Skeletal muscle tissue (tissue), 4 donors: Measurements from ENCODE around the gene COX8C. TPM values are rescaled to one million over a fixed set of nuclear protein-coding genes. Genes with fewer than 3 reads are reported as not detected.

Experiments used
- H3K27ac ChIP-seq: one replicate; pipeline ENCODE4 v1.7.0; 2013; ENCODE audit warnings: mild to moderate bottlenecking, low read depth, low read length, inconsistent platforms
- H3K27me3 ChIP-seq, 3 donors: one replicate each; pipeline ENCODE4 v1.7.0; 2013; ENCODE audit warnings: low read length in 3 of 3; ENCODE audit not compliant: control insufficient read depth in 3 of 3, insufficient read depth in 3 of 3
- H3K36me3 ChIP-seq, 3 donors: one replicate each; pipeline ENCODE4 v1.7.0; 2013; ENCODE audit warnings: low read length in 3 of 3; ENCODE audit not compliant: control insufficient read depth in 3 of 3, insufficient read depth in 3 of 3
- H3K4me1 ChIP-seq, 3 donors: one replicate each; pipeline ENCODE4 v1.7.0; 2013; ENCODE audit warnings: low read length in 3 of 3, mild to moderate bottlenecking in 3 of 3; ENCODE audit not compliant: control insufficient read depth in 3 of 3, insufficient read depth in 3 of 3
- H3K4me3 ChIP-seq, 3 donors: one replicate each; pipeline ENCODE4 v1.7.0; 2013; ENCODE audit warnings: low read length in 3 of 3
- H3K9ac ChIP-seq, 3 donors: one replicate each; pipeline ENCODE4 v1.7.0; 2013; ENCODE audit warnings: low read length in 3 of 3, mild to moderate bottlenecking in 3 of 3, moderate library complexity in 2 of 3, low read depth in 1 of 3
- H3K9me3 ChIP-seq, 3 donors: one replicate each; pipeline ENCODE4 v1.7.0; 2013; ENCODE audit warnings: low read length in 3 of 3; ENCODE audit not compliant: control insufficient read depth in 3 of 3
- total RNA-seq: library from RNA; depleted of rRNA; stranded (reverse); fragments of >200 nt; gene quantifications from one replicate; pipeline ENCODE4 v1.2.3, GENCODE V29; 2014
- donor health status: Osteomylitis.

COX8C gene
- total RNA-seq, 1 donor from 2014 or later = not detected

DNA sequence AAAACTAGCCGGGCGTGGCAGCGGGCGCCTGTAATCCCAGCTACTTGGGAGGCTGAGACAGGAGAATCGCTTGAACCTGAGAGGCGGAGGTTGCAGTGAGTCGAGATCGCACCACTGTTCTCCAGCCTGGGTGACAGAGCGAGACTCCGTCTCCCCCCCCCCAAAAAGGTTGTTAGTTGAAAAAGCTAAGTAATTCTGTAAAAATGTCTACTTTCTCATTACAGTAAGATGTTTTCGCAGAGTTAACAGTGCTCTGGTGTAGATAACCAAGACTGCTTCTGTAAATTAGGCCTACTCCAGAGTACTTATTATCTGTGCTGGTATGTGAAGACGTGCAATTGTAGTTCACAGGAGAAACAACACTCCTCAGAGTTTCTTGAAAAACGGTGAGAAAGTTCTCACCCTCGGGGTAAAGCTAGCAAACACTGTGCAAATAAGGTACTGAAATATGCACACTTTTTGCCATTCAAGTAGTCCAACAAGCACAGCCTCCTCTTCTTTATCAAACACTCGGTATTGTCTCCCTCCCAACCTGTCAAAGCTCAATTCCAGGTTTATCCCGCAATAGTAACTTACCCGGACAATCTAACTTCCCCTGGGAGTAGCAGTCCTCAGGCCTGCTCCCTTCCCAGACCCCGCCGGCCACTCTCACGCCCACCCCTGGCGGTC is 15.1 kb upstream of the COX8C start:
- H3K36me3 ChIP-seq = peaks cover 0 to 2% (median 0%) of the 10 kb centered on the region in 3 donors
- peaks cover 12 to 33% (median 21%) of the 10 kb centered on the region in 3 donors for H3K4me1 ChIP-seq
- H3K27me3 ChIP-seq = no peaks in the 10 kb centered on the region
- peak overlapping the region; percentile 77 to 88 (median 85) for H3K4me3 ChIP-seq
- H3K9me3 ChIP-seq = no peaks in the 10 kb centered on the region
- H3K27ac ChIP-seq = peak overlapping the region; percentile 95
- peak overlapping the region; percentile 78 to 91 (median 85) for H3K9ac ChIP-seq

DNA sequence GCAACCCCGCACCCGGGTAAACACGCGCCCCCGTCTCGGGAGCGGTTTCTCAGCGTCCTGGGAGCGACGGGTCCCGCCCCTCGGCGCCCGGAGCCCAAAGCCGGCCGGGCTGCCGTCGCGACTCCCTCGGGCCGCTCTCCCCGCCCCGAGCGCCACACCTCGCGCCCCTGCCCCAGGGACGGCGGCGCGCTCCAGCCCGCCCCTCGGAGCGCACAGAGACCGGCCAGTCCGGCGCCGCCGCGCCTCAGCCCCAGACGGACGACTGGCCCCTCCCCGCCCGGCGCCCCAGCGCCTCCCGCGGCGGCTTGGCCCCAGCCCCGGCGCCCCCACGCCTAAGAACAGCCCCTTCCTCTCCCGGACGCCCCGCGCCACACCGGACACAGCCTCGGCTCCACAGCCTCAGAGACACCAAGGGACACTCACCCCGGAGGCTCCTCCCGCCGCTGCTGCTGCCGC is 14.6 kb upstream of the COX8C start:
- Histone ChIP-seq H3K9me3 (peaks cover 0 to 3% (median 2%) of the 10 kb centered on the region in 3 donors), H3K36me3 (peaks cover 0 to 5% (median 2%) of the 10 kb centered on the region in 3 donors), H3K27ac (peak overlapping the region; percentile 95), H3K27me3 (no peaks in the 10 kb centered on the region), H3K4me1 (peaks cover 12 to 33% (median 21%) of the 10 kb centered on the region in 3 donors), H3K4me3 (peak overlapping the region; percentile 77 to 88 (median 85)), H3K9ac (peak overlapping the region; percentile 78 to 91 (median 85))

DNA sequence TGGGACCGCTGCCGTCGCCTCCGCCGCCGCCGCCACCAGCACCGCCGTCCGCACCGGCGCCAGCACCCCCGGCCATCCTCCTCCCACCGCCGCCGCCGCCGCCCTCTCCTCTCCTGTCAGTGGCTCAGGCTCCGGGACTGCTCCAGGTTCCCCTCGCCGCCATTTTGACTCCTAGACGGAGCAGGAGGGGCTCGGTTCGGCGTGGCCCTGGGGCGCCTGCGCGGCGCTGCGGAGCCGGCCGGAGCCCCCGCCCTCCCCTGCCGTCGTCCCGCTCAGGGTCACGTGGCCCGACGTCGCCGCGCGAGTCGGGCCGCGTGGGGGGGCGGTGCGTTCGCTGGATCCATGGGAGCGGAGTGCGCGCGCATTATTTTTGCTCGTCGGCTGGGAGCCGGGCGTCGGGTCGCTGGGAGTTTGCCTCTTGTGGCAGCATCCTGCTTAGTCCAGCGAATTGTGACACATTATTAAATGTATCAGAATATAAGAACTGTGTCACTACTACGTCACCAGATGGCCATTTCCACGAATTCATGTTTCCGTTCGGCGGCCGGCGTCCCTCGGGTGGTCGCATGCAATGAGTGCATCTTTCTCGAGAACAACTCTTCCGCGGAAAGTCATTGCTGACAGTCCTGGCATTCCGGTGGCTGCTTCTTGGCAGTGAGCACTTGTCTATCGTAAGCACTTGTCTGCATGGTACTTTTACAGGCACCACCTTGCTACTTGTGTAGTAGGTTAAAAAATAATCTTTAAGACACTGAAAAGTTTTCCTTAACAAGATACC is 13.9 kb upstream of the COX8C start, which contains the start of gene BTBD7:
Gene BTBD7, minus strand, starts transcription at position 184 of the 778 bp plus-strand sequence. CDS start 36,985 bp downstream, outside the sequence.
- peaks cover 12 to 33% (median 21%) of the 10 kb centered on the region in 3 donors for H3K4me1 ChIP-seq

DNA sequence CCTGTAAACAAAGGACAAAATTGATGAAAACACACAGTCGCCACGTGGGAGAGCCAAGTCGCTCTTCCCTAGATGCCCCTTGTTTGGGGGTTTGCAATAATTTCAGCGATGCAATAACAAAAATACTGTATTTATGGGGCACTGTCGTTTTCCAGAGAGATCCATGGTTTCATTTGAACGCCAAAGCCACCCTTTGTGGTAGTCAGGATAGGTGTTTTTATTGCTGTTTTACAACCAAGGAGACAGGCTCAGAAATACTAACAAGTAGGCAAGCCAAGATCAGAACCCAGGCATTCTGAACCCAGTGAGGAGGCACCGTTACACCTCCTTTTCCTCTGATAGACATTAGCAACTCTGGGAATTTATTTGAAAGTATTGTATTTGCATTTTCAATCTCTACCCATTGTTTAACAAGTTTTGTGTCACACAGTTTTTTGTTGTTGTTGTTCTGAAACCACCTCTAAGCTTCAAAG is 13.3 kb upstream of the COX8C start:
- Histone ChIP-seq H3K9ac (peak overlapping the region; percentile 86 to 91 (median 89)), H3K27ac (peak overlapping the region; percentile 95), H3K9me3 (peaks cover 0 to 4% (median 3%) of the 10 kb centered on the region in 3 donors), H3K4me1 (peaks cover 12 to 33% (median 21%) of the 10 kb centered on the region in 3 donors), H3K36me3 (peaks cover 0 to 6% (median 5%) of the 10 kb centered on the region in 3 donors), H3K27me3 (no peaks in the 10 kb centered on the region), H3K4me3 (peak overlapping the region; percentile 85 to 98 (median 88))

More for the DNA sequence above, 13.9 kb upstream of the COX8C start, which contains the start of gene BTBD7:
- Histone ChIP-seq H3K4me3 (peak within 1 kb of the TSS; percentile 85 to 98 (median 88)), H3K27me3 (no peaks in the 10 kb centered on the region), H3K36me3 (peaks cover 0 to 6% (median 5%) of the 10 kb centered on the region in 3 donors), H3K9ac (peak within 1 kb of the TSS; percentile 86 to 91 (median 89)), H3K9me3 (peaks cover 0 to 4% (median 3%) of the 10 kb centered on the region in 3 donors), H3K27ac (peak within 1 kb of the TSS; percentile 95)

DNA sequence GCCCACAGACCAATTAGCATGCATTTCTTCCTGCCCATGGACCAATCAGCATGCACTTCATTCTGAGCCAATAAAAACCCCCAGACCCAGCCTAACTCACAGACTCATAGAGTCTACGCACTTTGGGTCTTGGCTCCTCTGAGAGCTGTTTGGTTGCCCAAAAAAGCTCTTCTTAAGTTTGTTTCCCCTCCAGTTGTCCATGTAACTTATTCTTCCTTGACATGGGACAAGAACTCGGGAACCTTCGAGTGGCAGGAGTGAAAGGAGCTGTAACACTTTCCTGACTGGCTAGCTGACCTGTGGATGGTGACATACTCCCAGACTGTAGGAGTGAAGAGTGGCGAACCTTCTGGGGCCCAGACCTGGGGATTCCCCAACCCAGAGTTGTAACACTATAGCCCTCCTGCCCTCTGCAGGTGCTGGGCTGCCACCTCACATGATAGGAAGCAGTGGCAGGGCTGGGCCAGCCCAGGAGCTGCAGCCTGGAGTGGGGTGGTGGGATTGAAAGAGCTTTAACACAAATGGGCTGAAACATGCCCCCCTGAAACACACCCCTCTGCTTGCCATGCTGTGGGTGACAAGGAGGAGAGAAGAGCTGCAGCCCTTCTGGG is 9.7 kb upstream of the COX8C start:
- no peak overlapping the region for H3K4me3 ChIP-seq
- peaks cover 0 to 6% (median 5%) of the 10 kb centered on the region in 3 donors for H3K36me3 ChIP-seq
- H3K4me1 ChIP-seq = peaks cover 5 to 11% (median 9%) of the 10 kb centered on the region in 3 donors
- H3K9ac ChIP-seq = no peak overlapping the region
- no peaks in the 10 kb centered on the region for H3K27me3 ChIP-seq
- no peak overlapping the region for H3K27ac ChIP-seq
- peaks cover 0 to 4% (median 3%) of the 10 kb centered on the region in 3 donors for H3K9me3 ChIP-seq

DNA sequence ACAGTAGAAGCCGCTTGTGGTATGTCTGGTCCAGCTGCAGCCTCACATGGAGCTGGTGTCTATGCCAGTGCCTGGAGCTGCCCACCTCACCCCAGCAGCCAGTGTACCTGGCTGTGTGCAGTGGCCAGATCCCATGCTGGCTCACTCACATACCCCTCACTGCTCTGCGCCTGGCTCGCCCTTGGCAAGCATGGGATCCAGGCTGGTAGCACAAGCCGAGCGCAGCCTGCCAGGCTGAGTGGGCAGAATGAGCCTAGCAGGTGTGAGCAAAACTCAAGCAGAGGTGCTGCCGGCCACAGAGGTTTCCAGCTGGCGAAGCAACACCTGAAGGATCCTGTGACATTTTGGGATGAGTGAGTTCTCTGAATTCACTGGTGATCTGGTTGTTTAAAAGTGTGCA is 9.1 kb upstream of the COX8C start:
- peaks cover 0 to 6% (median 5%) of the 10 kb centered on the region in 3 donors for H3K36me3 ChIP-seq
- no peak overlapping the region for H3K27ac ChIP-seq
- H3K4me1 ChIP-seq = peaks cover 5 to 11% (median 9%) of the 10 kb centered on the region in 3 donors
- H3K9ac ChIP-seq = no peak overlapping the region
- no peaks in the 10 kb centered on the region for H3K27me3 ChIP-seq
- peaks cover 0 to 4% (median 3%) of the 10 kb centered on the region in 3 donors for H3K9me3 ChIP-seq
- no peak overlapping the region for H3K4me3 ChIP-seq

DNA sequence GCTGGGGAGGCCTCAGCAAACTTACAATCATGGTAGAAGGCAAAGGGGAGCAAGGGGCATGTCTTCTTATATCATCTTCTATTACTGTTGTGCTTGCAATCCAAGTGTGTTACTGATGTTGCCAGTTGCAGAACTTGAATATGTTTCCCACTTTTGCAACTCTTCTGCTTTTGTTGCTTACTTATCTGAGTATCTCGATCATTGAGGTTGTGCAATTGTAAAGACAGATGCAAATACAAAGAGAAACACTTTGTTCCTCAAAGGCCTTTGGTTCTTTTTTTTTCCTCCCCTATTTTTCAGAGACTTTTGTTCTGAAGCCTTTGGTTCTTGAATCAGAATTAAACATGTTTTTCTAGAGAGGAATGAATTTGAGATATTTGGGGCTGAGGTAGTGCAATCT is 3.7 kb upstream of the COX8C start:
- H3K9ac ChIP-seq = no peak overlapping the region
- no peak overlapping the region for H3K27ac ChIP-seq
- H3K36me3 ChIP-seq = peaks cover 0 to 2% (median 0%) of the 10 kb centered on the region in 3 donors
- H3K4me3 ChIP-seq = no peak overlapping the region
- no peaks in the 10 kb centered on the region for H3K27me3 ChIP-seq
- no peaks in the 10 kb centered on the region for H3K4me1 ChIP-seq
- H3K9me3 ChIP-seq = no peaks in the 10 kb centered on the region

DNA sequence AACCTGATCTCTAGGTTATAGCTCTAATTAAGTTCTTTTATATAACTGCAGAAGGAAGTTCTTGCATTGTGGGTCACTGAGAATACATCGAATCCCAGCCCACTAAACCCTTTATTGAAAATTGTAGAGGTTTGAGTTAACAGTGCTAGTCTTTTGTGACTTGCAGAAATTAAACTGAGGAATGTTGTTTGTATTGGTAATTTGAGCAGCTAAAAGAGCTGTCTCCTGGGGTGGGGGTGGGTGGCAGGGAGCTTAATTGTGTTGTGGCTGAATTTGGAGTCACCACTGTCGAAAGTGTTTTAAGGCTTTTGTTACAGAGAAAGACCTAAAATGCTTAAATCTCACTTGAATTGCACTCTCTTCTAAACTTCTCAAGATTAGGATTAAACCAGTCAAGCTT is 3.2 kb upstream of the COX8C start:
- H3K27me3 ChIP-seq = no peaks in the 10 kb centered on the region
- H3K9me3 ChIP-seq = no peaks in the 10 kb centered on the region
- no peaks in the 10 kb centered on the region for H3K4me1 ChIP-seq
- H3K36me3 ChIP-seq = peaks cover 0 to 2% (median 0%) of the 10 kb centered on the region in 3 donors
- no peak overlapping the region for H3K27ac ChIP-seq
- H3K9ac ChIP-seq = no peak overlapping the region
- no peak overlapping the region for H3K4me3 ChIP-seq

DNA sequence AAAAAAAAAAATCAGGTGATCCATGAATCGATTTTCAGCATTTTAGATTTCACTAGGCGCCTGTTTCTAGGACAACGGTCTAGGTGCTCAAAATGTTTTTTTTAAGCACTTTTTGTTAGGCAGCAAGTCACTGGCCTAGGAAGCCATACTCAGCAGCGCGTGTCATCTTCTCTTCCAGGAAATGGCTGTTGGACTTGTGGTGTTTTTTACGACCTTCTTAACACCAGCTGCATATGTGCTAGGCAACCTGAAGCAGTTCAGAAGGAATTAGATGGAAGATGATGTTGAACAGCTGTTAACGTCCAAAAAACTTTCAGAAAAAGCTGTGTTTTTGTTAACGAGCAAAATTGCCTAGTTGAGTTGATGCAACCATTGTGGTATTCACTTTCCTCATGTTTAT is 868 bp downstream of the COX8C start:
- H3K27me3 ChIP-seq = no peaks in the 10 kb centered on the region
- H3K36me3 ChIP-seq = peaks cover 0 to 2% (median 0%) of the 10 kb centered on the region in 3 donors
- no peak overlapping the region for H3K4me3 ChIP-seq
- H3K9me3 ChIP-seq = no peaks in the 10 kb centered on the region
- H3K27ac ChIP-seq = no peak overlapping the region
- no peaks in the 10 kb centered on the region for H3K4me1 ChIP-seq
- no peak overlapping the region for H3K9ac ChIP-seq
